Measurements from ENCODE around the gene CYB5R4.

DNA sequence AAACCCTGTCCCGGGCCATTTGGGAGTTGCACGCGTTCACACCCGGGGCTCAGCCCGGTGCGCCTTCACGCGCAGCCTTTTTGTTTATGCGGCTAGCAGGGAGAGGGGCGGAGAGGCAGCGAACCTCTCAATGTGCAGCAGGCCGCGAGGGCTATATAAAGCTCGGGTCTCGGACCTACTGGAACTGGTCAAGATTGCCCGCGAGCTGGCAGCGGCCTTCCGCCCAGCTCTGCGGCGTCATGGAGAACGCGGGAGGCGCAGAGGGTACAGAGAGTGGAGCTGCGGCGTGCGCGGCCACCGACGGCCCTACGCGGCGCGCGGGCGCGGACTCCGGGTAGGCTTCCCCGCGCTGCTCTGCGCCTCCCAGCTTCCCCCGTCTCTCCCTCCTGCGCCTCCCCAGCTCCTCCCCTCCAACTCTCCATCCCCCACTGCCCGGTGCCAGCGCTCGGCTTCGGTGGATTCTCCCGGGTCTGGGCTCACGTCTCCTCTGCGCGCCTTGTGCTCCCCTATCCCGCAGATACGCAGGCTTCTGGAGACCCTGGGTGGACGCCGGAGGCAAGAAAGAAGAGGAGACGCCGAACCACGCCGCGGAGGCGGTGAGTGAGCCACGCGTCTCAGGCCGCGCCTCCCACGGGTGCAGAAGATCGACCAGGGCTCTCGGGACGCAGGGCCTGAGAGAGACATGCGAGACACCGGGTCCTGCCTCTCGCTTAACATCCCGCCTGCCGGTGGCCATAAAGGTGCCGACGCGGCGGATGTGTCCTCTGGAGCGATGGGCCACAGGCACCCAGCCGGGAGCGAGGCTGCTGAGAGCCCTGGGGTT, 6.1 kb upstream of the CYB5R4 start, which contains the start of gene RIPPLY2:
- TF ChIP-seq TAF1 (IDR thresholded peaks at IDR 0.05; ENCODE audit: low read depth, low read length) (peak; percentile 77), JUN (IDR thresholded peaks at IDR 0.05; ENCODE audit: low read depth, low read length) (no peak), KDM5A (IDR thresholded peaks at IDR 0.05; ENCODE audit: low read length) (no peak), POLR2A (IDR thresholded peaks at IDR 0.05; ENCODE audit: control extremely low read depth in 1 of 2, low read depth in 2 of 2, low read length in 2 of 2) (peak in 1 of 2 experiments; percentile 65; a peak in 2 of 3 replicates), RFX5 (IDR thresholded peaks at IDR 0.05; ENCODE audit: borderline replicate concordance, low read depth, low read length) (no peak), TBP (IDR thresholded peaks at IDR 0.05; ENCODE audit: low read depth, low read length) (no peak; the same call in 1 of the 2 replicates)
- TF ChIP-seq, protein P1, sequence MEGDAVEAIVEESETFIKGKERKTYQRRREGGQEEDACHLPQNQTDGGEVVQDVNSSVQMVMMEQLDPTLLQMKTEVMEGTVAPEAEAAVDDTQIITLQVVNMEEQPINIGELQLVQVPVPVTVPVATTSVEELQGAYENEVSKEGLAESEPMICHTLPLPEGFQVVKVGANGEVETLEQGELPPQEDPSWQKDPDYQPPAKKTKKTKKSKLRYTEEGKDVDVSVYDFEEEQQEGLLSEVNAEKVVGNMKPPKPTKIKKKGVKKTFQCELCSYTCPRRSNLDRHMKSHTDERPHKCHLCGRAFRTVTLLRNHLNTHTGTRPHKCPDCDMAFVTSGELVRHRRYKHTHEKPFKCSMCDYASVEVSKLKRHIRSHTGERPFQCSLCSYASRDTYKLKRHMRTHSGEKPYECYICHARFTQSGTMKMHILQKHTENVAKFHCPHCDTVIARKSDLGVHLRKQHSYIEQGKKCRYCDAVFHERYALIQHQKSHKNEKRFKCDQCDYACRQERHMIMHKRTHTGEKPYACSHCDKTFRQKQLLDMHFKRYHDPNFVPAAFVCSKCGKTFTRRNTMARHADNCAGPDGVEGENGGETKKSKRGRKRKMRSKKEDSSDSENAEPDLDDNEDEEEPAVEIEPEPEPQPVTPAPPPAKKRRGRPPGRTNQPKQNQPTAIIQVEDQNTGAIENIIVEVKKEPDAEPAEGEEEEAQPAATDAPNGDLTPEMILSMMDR (IDR thresholded peaks at IDR 0.05; ENCODE audit: control extremely low read depth in 1 of 3, insufficient read depth in 1 of 3, low read depth in 1 of 3, low read length in 3 of 3): no peak
